Measurements from ENCODE around the gene ZACN. TPM values are rescaled to one million over a fixed set of nuclear protein-coding genes. Genes with fewer than 3 reads are reported as not detected.

Gene ZACN
- polyA plus RNA-seq, 4 donors: 0.87 to 21.6 (median 2.0) TPM

Other genes with a start within 250 kb of the ZACN start
- gene UNC13D, start 234.8 kb upstream of the ZACN start, polyA plus RNA-seq: 10 to 100 TPM in 2 of 4 donors, 1 to 10 TPM in 2; 8.1 to 40.3 (median 12.6) TPM
- 100 to 1,000 TPM in 2 of 4 donors, 10 to 100 TPM in 2; 68.4 to 121 (median 99.8) TPM for gene WBP2, start 223.8 kb upstream of the ZACN start, polyA plus RNA-seq
- gene TRIM47, start 200.6 kb upstream of the ZACN start, polyA plus RNA-seq: 10 to 100 TPM in 3 of 4 donors, 1 to 10 TPM in 1; 4.9 to 63.3 (median 43.8) TPM
- 10 to 100 TPM in 2 of 4 donors, 1 to 10 TPM in 2; 6.5 to 17.1 (median 11.3) TPM for gene TRIM65, start 182.2 kb upstream of the ZACN start, polyA plus RNA-seq
- gene MRPL38, start 174.3 kb upstream of the ZACN start, polyA plus RNA-seq: 10 to 100 TPM; 56.9 to 93.5 (median 65.1) TPM
- gene FBF1, start 138.1 kb upstream of the ZACN start, polyA plus RNA-seq: 10 to 100 TPM in 1 of 4 donors, 1 to 10 TPM in 3; 2.2 to 45.7 (median 5.4) TPM
- gene ACOX1, start 100.0 kb upstream of the ZACN start, polyA plus RNA-seq: 100 to 1,000 TPM in 1 of 4 donors, 10 to 100 TPM in 3; 20.6 to 111 (median 62.5) TPM
- 10 to 100 TPM; 22.8 to 96.6 (median 54.7) TPM for gene TEN1, start 99.9 kb upstream of the ZACN start, polyA plus RNA-seq
- 10 to 100 TPM in 3 of 4 donors, 1 to 10 TPM in 1; 7.9 to 82.3 (median 41.7) TPM for gene CDK3, start 78.3 kb upstream of the ZACN start, polyA plus RNA-seq
- 10 to 100 TPM; 10.7 to 66.4 (median 41.9) TPM for gene EVPL, start 51.9 kb upstream of the ZACN start, polyA plus RNA-seq
- 10 to 100 TPM; 34.0 to 61.5 (median 39.2) TPM for gene SRP68, start 6.7 kb upstream of the ZACN start, polyA plus RNA-seq
- under 1 TPM in 2 of 4 donors, not detected in 2; 0.25 to 0.54 TPM for gene GALR2, start 4.4 kb upstream of the ZACN start, polyA plus RNA-seq
- gene EXOC7, start 24.6 kb downstream of the ZACN start, polyA plus RNA-seq: 10 to 100 TPM; 47.3 to 88.0 (median 49.7) TPM
- under 1 TPM in 3 of 4 donors, not detected in 1; 0.22 to 0.84 (median 0.63) TPM for gene FOXJ1, start 62.1 kb downstream of the ZACN start, polyA plus RNA-seq
- gene RNF157, start 161.3 kb downstream of the ZACN start, polyA plus RNA-seq: 10 to 100 TPM; 13.9 to 30.6 (median 21.6) TPM
- 100 to 1,000 TPM in 2 of 4 donors, 10 to 100 TPM in 2; 53.1 to 118 (median 84.0) TPM for gene UBALD2, start 186.2 kb downstream of the ZACN start, polyA plus RNA-seq
- gene QRICH2, start 229.1 kb downstream of the ZACN start, polyA plus RNA-seq: 1 to 10 TPM; 2.4 to 3.0 (median 2.6) TPM

Measured in small intestine (tissue), 4 donors.